OCI-LY7 (cell line): ENCODE measurements around the gene EPB41L2. TPM values are rescaled to one million over a fixed set of nuclear protein-coding genes. Genes with fewer than 3 reads are reported as not detected.
"Not testable (repeated sequence)": the region's sequence is repeated elsewhere in the genome, so short reads cannot be mapped to it uniquely, and the experiment has no call there.

ENCODE experiments used
- BruUV-seq: library from RNA; stranded (reverse); fragments of 400-500 nt; replicated peaks from 2 replicates; lab custom pipeline; 2021; lab: Mats Ljungman, UMichigan
- CTCF ChIA-PET: fragments of 300-600 bp; sonication (Branson Sonifier 250); formaldehyde crosslinking; loops from one replicate; lab custom pipeline; 2022; ENCODE audit warnings: antibody characterized with exemption; ENCODE audit not compliant: unreplicated experiment; lab: Charles Lee
- POLR2A ChIA-PET: fragments of 300-600 bp; sonication (Branson Sonifier 250); formaldehyde crosslinking; loops from one replicate; lab custom pipeline; 2022; ENCODE audit warnings: antibody characterized with exemption; lab: Charles Lee
- DNase-seq: peaks from one replicate; pipeline ENCODE4 v3.0.0-alpha.2; 2015; ENCODE audit warnings: low spot score
- H2AFZ ChIP-seq: fragments of 200-600 bp; sonication (generic), shearing (Covaris generic); 2 replicates; pipeline ENCODE4 v1.6.1; 2014; ENCODE audit warnings: mild to moderate bottlenecking, antibody characterized with exemption, low read length, moderate library complexity
- H3K27ac ChIP-seq: fragments of 200-600 bp; sonication (generic); 2 replicates; pipeline ENCODE4 v1.5.1; 2014; ENCODE audit warnings: mixed run types, low read depth, mild to moderate bottlenecking, moderate library complexity, low read length, inconsistent platforms; ENCODE audit not compliant: poor library complexity, severe bottlenecking
- H3K36me3 ChIP-seq: fragments of 200-600 bp; sonication (generic); 2 replicates; pipeline ENCODE4 v1.6.1; 2014; ENCODE audit warnings: mild to moderate bottlenecking, antibody characterized with exemption, low read length, moderate library complexity, mixed read lengths; ENCODE audit not compliant: insufficient read depth
- H3K4me1 ChIP-seq: fragments of 200-600 bp; sonication (generic); 2 replicates; pipeline ENCODE4 v1.5.1; 2014; ENCODE audit warnings: mild to moderate bottlenecking, low read length; ENCODE audit not compliant: insufficient read depth, poor library complexity, severe bottlenecking
- H3K4me2 ChIP-seq: fragments of 200-600 bp; sonication (generic); 2 replicates; pipeline ENCODE4 v1.6.1; 2014; ENCODE audit warnings: mild to moderate bottlenecking, low read length
- H3K4me3 ChIP-seq: fragments of 200-600 bp; sonication (generic); 2 replicates; pipeline ENCODE4 v1.5.1; 2014; ENCODE audit warnings: mild to moderate bottlenecking, low read depth, low read length; ENCODE audit not compliant: poor library complexity, severe bottlenecking
- H3K79me2 ChIP-seq: fragments of 200-600 bp; sonication (generic); 2 replicates; pipeline ENCODE4 v1.6.1; 2016; ENCODE audit warnings: low read depth, mild to moderate bottlenecking, low read length, moderate library complexity, mixed read lengths; ENCODE audit not compliant: insufficient read depth
- H3K9me2 ChIP-seq: fragments of 200-600 bp; sonication (generic); 2 replicates; pipeline ENCODE4 v1.6.1; 2016; ENCODE audit warnings: mild to moderate bottlenecking, low read length, mixed read lengths; ENCODE audit not compliant: insufficient read depth
- H3K9me3 ChIP-seq: fragments of 200-600 bp; sonication (generic); 2 replicates; pipeline ENCODE4 v1.6.1; 2014; ENCODE audit warnings: mild to moderate bottlenecking, mixed run types, low read length, mixed read lengths
- H4K20me1 ChIP-seq: fragments of 200-600 bp; sonication (generic); 2 replicates; pipeline ENCODE4 v1.6.1; 2014; ENCODE audit warnings: mild to moderate bottlenecking, antibody characterized with exemption, low read length, moderate library complexity, mixed read lengths; ENCODE audit not compliant: insufficient read depth
- EZH2phosphoT487 ChIP-seq: fragments of 200-600 bp; sonication (generic); IDR thresholded peaks from 2 replicates; pipeline ENCODE4 v1.6.1; 2018; ENCODE audit warnings: low read depth, borderline replicate concordance, mild to moderate bottlenecking, mixed run types, antibody characterized with exemption, low read length, moderate library complexity, mixed read lengths
- intact Hi-C: fragments of 100-400 bp; cut with micrococcal nuclease; formaldehyde crosslinking; loops from one replicate; pipeline ENCODE4 v1.10.0; 2022; ENCODE audit not compliant: unreplicated experiment
- total RNA-seq, 2 experiments: library from RNA; depleted of rRNA in 1 of 2; stranded (reverse); fragments of >200 nt in 1 of 2; shearing (Covaris generic) in 1 of 2; gene quantifications; 2 replicates each; pipeline ENCODE4 v1.2.3, GENCODE V29; 2014 to 2022
- TF ChIP-seq, protein P1 (sequence below): fragments of 200-600 bp; sonication (generic); conservative IDR thresholded peaks from 2 replicates; pipeline ENCODE4 v1.5.1; 2014; ENCODE audit warnings: mild to moderate bottlenecking, antibody characterized with exemption, low read length, moderate library complexity, mixed read lengths

EPB41L2 gene
- total RNA-seq, 2 experiments from 2014 or later, result 36.7 to 138 TPM

DNA sequence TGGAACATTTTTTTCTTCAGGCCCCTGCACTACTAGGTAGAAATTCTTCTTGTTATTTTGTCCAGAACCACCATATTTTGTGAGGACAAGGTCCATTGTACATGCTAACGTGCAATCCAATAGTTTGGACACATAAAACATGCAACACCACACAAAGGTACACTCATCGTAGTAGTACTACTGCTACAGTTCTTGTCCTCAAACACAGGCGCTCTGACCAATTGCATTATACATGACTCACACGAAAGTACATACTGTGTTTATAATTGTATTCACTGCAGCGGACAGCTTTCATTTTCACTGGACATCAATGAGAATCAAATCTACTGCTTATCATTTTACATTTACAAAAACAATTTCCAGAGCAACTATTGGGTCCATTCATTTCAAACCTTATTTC, 251.1 kb downstream of the EPB41L2 start:
- H3K4me1 ChIP-seq, result no peaks in the 10 kb centered on the region
- DNase-seq, result no peak
- no peak overlapping the region for H3K27ac ChIP-seq
- H3K9me2 ChIP-seq, result no peaks in the 10 kb centered on the region
- H3K4me3 ChIP-seq, result no peak overlapping the region
- ChIA-PET CTCF (no interaction called here), POLR2A (interaction anchor here (0.6 to 1.0 kb wide), 3 partner anchors 15 to 1215 kb away, joined by 3 to 4 read pairs (median 3); no protein-coding TSS in a partner anchor)
- H4K20me1 ChIP-seq, result no peaks in the 10 kb centered on the region
- intact Hi-C loops, result no loop called here
- H2AFZ ChIP-seq, result no peak overlapping the region
- no peak for TF ChIP-seq EZH2phosphoT487
- TF ChIP-seq, protein P1, sequence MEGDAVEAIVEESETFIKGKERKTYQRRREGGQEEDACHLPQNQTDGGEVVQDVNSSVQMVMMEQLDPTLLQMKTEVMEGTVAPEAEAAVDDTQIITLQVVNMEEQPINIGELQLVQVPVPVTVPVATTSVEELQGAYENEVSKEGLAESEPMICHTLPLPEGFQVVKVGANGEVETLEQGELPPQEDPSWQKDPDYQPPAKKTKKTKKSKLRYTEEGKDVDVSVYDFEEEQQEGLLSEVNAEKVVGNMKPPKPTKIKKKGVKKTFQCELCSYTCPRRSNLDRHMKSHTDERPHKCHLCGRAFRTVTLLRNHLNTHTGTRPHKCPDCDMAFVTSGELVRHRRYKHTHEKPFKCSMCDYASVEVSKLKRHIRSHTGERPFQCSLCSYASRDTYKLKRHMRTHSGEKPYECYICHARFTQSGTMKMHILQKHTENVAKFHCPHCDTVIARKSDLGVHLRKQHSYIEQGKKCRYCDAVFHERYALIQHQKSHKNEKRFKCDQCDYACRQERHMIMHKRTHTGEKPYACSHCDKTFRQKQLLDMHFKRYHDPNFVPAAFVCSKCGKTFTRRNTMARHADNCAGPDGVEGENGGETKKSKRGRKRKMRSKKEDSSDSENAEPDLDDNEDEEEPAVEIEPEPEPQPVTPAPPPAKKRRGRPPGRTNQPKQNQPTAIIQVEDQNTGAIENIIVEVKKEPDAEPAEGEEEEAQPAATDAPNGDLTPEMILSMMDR, result no peak
- H3K79me2 ChIP-seq, result no peaks in the 10 kb centered on the region
- H3K4me2 ChIP-seq, result no peak overlapping the region
- H3K36me3 ChIP-seq, result no peaks in the 10 kb centered on the region
- BruUV-seq, result no TSS peak
- H3K9me3 ChIP-seq, result no peaks in the 10 kb centered on the region

DNA sequence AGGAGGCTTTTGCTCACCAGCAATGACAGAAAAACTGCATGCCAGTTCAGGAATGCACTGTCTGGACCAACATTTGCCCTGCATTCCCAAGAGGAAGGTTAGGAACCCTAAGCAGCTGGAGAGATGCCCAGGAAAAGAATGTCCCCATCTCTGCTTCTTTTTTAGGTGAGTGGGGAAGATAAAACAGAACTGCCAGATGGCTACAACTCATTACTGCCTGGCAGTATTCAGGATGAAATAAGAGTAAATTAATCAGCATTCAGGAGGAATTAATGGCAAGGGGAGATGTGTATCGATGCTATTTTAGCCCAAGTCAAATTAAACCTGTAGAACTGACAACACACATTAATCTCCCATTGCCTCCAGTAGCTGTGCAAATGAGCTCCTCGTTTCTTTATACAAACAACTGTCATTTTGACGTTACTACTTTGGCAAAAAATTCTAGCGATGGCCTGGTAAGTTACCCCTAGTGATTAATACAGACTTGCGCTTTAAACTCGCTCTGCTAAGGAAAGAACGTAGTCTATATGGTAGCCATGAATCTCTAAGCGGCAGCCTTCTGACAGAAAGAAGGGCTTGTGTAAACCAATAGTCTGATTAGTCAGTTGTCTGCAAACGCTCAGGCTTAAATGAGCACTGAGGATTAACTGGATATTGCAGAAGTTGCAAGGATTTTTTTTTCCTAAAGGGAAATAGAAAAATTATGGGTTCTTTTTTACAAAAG, 252.6 kb downstream of the EPB41L2 start:
- no peaks in the 10 kb centered on the region for H3K9me3 ChIP-seq
- ChIA-PET CTCF (no interaction called here), POLR2A (interaction anchor here (0.6 kb wide), 1 partner anchor 20 kb away, joined by 4 read pairs; no protein-coding TSS in a partner anchor)
- H3K4me2 ChIP-seq, result no peak overlapping the region
- H3K79me2 ChIP-seq, result no peaks in the 10 kb centered on the region
- H3K27ac ChIP-seq, result no peak overlapping the region
- H3K9me2 ChIP-seq, result no peaks in the 10 kb centered on the region
- BruUV-seq, result no TSS peak
- H4K20me1 ChIP-seq, result no peaks in the 10 kb centered on the region
- intact Hi-C loops, result no loop called here
- H3K36me3 ChIP-seq, result no peaks in the 10 kb centered on the region
- H2AFZ ChIP-seq, result no peak overlapping the region
- TF ChIP-seq EZH2phosphoT487, result no peak
- TF ChIP-seq, protein P1, result no peak
- no peak for DNase-seq
- H3K4me3 ChIP-seq, result no peak overlapping the region
- H3K4me1 ChIP-seq, result no peaks in the 10 kb centered on the region

DNA sequence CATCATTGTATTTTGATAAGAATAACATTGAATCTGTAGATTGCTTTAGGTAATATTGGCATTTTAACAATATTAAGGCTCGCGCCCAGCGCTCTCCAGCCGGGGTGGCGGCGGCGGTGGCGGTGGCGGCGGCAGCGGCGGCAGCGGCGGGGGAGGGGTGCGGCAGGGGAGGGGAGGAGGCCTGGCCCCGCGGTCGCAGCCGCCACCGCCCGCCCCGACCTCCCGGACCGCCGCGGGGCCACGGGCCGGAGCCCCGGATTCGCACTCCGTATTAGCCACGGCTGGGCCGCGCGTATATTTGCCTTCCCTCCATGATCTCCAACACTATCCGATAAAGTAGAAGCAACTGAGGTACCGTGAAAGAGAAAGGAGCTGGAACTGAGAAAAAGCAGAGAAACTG, 261.7 kb downstream of the EPB41L2 start:
- BruUV-seq, H2AFZ ChIP-seq, CTCF ChIA-PET, H3K4me2 ChIP-seq, H3K4me3 ChIP-seq, H3K9me2 ChIP-seq, H3K9me3 ChIP-seq, H3K27ac ChIP-seq, DNase-seq, H4K20me1 ChIP-seq, H3K79me2 ChIP-seq, H3K36me3 ChIP-seq, intact Hi-C loops, H3K4me1 ChIP-seq: not testable (repeated sequence)
- POLR2A ChIA-PET, result interaction anchor here (0.7 kb wide), 1 partner anchor 934 kb away, joined by 3 read pairs; no protein-coding TSS in a partner anchor
